ENCODE data around the gene ANK2. TPM values are rescaled to one million over a fixed set of nuclear protein-coding genes. Genes with fewer than 3 reads are reported as not detected.

Gene ANK2
- total and polyA plus RNA-seq, 4 donors, result 0.32 to 2.2 (median 1.0) TPM

DNA sequence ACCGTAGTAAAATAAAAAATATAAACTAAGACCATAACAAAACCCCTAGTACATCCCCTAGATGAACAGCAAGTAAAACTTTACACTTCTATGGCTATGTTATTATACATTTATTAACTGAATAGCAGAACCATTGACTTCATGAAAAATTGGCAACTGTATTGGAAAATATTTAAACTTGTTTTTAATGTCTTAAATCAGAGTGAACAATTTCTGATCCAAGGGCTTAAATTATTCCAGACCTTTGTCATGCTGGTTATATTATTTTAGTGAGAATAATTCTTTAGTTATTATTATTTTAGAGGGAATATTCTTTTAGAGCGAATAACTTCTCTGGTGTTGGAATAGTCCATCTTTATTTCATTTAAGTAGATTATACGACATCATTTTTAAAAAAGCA is 265.0 kb downstream of the ANK2 start:
- H3K4me1 ChIP-seq (ENCODE audit: control insufficient read depth in 4 of 4, insufficient read depth in 4 of 4, low read length in 3 of 4), result no peaks in the 10 kb centered on the region
- no peak overlapping the region for H3K9ac ChIP-seq (ENCODE audit: low read depth in 1 of 2, low read length in 2 of 2)
- no peaks in the 10 kb centered on the region for H3K36me3 ChIP-seq (ENCODE audit: control insufficient read depth in 4 of 4, insufficient read depth in 3 of 4, low read depth in 1 of 4, low read length in 3 of 4)
- H3K9me3 ChIP-seq (ENCODE audit: control insufficient read depth in 4 of 4, low read length in 3 of 4), result no peaks in the 10 kb centered on the region
- no peak overlapping the region for H3K4me3 ChIP-seq (ENCODE audit: low read depth in 1 of 3, low read length in 3 of 3)
- H3K27me3 ChIP-seq (ENCODE audit: control insufficient read depth in 4 of 4, insufficient read depth in 4 of 4, low read length in 3 of 4), result no peaks in the 10 kb centered on the region
- DNase-seq (ENCODE audit: low spot score), result no peak
- WGBS, result 94% methylated on average over 3 of the region's 3 CpGs
- TF ChIP-seq, protein P1, sequence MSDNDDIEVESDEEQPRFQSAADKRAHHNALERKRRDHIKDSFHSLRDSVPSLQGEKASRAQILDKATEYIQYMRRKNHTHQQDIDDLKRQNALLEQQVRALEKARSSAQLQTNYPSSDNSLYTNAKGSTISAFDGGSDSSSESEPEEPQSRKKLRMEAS (IDR thresholded peaks at IDR 0.05), result no peak
- TF ChIP-seq, protein P2, sequence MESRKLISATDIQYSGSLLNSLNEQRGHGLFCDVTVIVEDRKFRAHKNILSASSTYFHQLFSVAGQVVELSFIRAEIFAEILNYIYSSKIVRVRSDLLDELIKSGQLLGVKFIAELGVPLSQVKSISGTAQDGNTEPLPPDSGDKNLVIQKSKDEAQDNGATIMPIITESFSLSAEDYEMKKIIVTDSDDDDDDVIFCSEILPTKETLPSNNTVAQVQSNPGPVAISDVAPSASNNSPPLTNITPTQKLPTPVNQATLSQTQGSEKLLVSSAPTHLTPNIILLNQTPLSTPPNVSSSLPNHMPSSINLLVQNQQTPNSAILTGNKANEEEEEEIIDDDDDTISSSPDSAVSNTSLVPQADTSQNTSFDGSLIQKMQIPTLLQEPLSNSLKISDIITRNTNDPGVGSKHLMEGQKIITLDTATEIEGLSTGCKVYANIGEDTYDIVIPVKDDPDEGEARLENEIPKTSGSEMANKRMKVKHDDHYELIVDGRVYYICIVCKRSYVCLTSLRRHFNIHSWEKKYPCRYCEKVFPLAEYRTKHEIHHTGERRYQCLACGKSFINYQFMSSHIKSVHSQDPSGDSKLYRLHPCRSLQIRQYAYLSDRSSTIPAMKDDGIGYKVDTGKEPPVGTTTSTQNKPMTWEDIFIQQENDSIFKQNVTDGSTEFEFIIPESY (IDR thresholded peaks at IDR 0.05), result no peak
- TF ChIP-seq, protein P3, sequence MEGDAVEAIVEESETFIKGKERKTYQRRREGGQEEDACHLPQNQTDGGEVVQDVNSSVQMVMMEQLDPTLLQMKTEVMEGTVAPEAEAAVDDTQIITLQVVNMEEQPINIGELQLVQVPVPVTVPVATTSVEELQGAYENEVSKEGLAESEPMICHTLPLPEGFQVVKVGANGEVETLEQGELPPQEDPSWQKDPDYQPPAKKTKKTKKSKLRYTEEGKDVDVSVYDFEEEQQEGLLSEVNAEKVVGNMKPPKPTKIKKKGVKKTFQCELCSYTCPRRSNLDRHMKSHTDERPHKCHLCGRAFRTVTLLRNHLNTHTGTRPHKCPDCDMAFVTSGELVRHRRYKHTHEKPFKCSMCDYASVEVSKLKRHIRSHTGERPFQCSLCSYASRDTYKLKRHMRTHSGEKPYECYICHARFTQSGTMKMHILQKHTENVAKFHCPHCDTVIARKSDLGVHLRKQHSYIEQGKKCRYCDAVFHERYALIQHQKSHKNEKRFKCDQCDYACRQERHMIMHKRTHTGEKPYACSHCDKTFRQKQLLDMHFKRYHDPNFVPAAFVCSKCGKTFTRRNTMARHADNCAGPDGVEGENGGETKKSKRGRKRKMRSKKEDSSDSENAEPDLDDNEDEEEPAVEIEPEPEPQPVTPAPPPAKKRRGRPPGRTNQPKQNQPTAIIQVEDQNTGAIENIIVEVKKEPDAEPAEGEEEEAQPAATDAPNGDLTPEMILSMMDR (IDR thresholded peaks at IDR 0.05; ENCODE audit: low read depth, low read length, missing input control), result no peak
- no peak for TF ChIP-seq YY1 (IDR thresholded peaks at IDR 0.05)
- no peak for TF ChIP-seq FOXA1 (IDR thresholded peaks at IDR 0.05)
- no peak for TF ChIP-seq JUND (IDR thresholded peaks at IDR 0.05)
- no peak for TF ChIP-seq NR2F2 (IDR thresholded peaks at IDR 0.05)
- no peak for TF ChIP-seq HNF4G (IDR thresholded peaks at IDR 0.05)
- TF ChIP-seq HNF4A (conservative IDR thresholded peaks at IDR 0.05), result no peak
- no peak for TF ChIP-seq FOXA2 (IDR thresholded peaks at IDR 0.05)
- TF ChIP-seq SP1 (IDR thresholded peaks at IDR 0.05), result no peak
- no peak for TF ChIP-seq RAD21 (IDR thresholded peaks at IDR 0.05)
- TF ChIP-seq GABPA (IDR thresholded peaks at IDR 0.05 in 1 of 2, conservative IDR thresholded peaks at IDR 0.05 in 1 of 2), result no peak
- no peak for TF ChIP-seq RXRA (IDR thresholded peaks at IDR 0.05)
- TF ChIP-seq EGR1 (IDR thresholded peaks at IDR 0.05; ENCODE audit: low read depth in 2 of 2), result no peak
- TF ChIP-seq, protein P4, sequence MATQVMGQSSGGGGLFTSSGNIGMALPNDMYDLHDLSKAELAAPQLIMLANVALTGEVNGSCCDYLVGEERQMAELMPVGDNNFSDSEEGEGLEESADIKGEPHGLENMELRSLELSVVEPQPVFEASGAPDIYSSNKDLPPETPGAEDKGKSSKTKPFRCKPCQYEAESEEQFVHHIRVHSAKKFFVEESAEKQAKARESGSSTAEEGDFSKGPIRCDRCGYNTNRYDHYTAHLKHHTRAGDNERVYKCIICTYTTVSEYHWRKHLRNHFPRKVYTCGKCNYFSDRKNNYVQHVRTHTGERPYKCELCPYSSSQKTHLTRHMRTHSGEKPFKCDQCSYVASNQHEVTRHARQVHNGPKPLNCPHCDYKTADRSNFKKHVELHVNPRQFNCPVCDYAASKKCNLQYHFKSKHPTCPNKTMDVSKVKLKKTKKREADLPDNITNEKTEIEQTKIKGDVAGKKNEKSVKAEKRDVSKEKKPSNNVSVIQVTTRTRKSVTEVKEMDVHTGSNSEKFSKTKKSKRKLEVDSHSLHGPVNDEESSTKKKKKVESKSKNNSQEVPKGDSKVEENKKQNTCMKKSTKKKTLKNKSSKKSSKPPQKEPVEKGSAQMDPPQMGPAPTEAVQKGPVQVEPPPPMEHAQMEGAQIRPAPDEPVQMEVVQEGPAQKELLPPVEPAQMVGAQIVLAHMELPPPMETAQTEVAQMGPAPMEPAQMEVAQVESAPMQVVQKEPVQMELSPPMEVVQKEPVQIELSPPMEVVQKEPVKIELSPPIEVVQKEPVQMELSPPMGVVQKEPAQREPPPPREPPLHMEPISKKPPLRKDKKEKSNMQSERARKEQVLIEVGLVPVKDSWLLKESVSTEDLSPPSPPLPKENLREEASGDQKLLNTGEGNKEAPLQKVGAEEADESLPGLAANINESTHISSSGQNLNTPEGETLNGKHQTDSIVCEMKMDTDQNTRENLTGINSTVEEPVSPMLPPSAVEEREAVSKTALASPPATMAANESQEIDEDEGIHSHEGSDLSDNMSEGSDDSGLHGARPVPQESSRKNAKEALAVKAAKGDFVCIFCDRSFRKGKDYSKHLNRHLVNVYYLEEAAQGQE (IDR thresholded peaks at IDR 0.05), result no peak
- no peak overlapping the region for H3K27ac ChIP-seq (ENCODE audit: low read depth in 1 of 2, low read length in 2 of 2)

DNA sequence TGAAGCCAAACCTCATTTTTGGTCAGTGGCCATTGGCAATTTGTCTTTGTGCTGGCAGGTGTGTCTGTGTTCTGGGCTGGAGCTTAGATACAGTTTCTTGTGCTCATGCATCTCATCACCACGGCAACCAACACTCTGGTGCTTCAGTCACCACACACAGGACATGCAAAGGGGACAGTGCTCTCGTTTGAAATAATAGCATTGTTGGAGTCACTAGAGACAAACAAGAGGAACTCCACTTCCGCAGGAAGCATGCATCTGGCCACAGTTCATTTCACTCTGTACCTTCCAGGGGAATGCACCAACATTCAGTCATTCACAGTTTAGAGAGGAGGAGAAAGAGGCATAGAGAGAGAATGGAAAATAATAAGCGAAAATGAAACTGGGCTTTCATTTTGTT is 267.4 kb downstream of the ANK2 start:
- H3K36me3 ChIP-seq (ENCODE audit: control insufficient read depth in 4 of 4, insufficient read depth in 3 of 4, low read depth in 1 of 4, low read length in 3 of 4), result no peaks in the 10 kb centered on the region
- 75% methylated on average over 4 of the region's 4 CpGs for WGBS
- TF ChIP-seq NR2F2 (IDR thresholded peaks at IDR 0.05), result no peak
- TF ChIP-seq JUND (IDR thresholded peaks at IDR 0.05), result no peak
- TF ChIP-seq, protein P5, sequence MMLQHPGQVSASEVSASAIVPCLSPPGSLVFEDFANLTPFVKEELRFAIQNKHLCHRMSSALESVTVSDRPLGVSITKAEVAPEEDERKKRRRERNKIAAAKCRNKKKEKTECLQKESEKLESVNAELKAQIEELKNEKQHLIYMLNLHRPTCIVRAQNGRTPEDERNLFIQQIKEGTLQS (IDR thresholded peaks at IDR 0.05), result no peak
- no peak for TF ChIP-seq FOXA1 (IDR thresholded peaks at IDR 0.05)
- no peak for TF ChIP-seq RAD21 (IDR thresholded peaks at IDR 0.05)
- TF ChIP-seq TAF1 (conservative IDR thresholded peaks at IDR 0.05), result no peak
- no peak for TF ChIP-seq RXRA (IDR thresholded peaks at IDR 0.05)
- TF ChIP-seq, protein P3 (IDR thresholded peaks at IDR 0.05; ENCODE audit: low read depth, low read length, missing input control), result no peak
- TF ChIP-seq, protein P1 (IDR thresholded peaks at IDR 0.05), result no peak
- no peak for TF ChIP-seq YY1 (IDR thresholded peaks at IDR 0.05)
- TF ChIP-seq, protein P4 (IDR thresholded peaks at IDR 0.05), result no peak

More for the DNA sequence above, 267.4 kb downstream of the ANK2 start:
- Histone ChIP-seq H3K9me3 (ENCODE audit: control insufficient read depth in 4 of 4, low read length in 3 of 4) (no peaks in the 10 kb centered on the region), H3K9ac (ENCODE audit: low read depth in 1 of 2, low read length in 2 of 2) (no peak overlapping the region), H3K27me3 (ENCODE audit: control insufficient read depth in 4 of 4, insufficient read depth in 4 of 4, low read length in 3 of 4) (no peaks in the 10 kb centered on the region), H3K27ac (ENCODE audit: low read depth in 1 of 2, low read length in 2 of 2) (no peak overlapping the region), H3K4me3 (ENCODE audit: low read depth in 1 of 3, low read length in 3 of 3) (no peak overlapping the region), H3K4me1 (ENCODE audit: control insufficient read depth in 4 of 4, insufficient read depth in 4 of 4, low read length in 3 of 4) (no peaks in the 10 kb centered on the region)
- DNase-seq (ENCODE audit: low spot score), result no peak

All from liver (tissue), 9 donors.